GM19043 (cell line): Measurements from ENCODE around the gene CADPS2.

Source experiments
- ATAC-seq: cut with Tn5 transposase; IDR thresholded peaks from one replicate; pipeline ENCODE4 v1.9.1; 2021; ENCODE audit warnings: low read depth; ENCODE audit not compliant: unreplicated experiment

CADPS2 gene

GRCh38 chr7:122412883-122413282 lies 473.4 kb downstream of the CADPS2 start:
- ATAC-seq: no peak

- ATAC-seq: no peak
Observed at GRCh38 chr7:122412441-122412840, 473.8 kb downstream of the CADPS2 start.

- no peak for ATAC-seq
Observed at GRCh38 chr7:122407195-122407594, 479.1 kb downstream of the CADPS2 start.

- ATAC-seq: no peak
Observed at GRCh38 chr7:122403113-122403512, 483.1 kb downstream of the CADPS2 start.

GRCh38 chr7:122402235-122402634 lies 484.0 kb downstream of the CADPS2 start:
- no peak for ATAC-seq

GRCh38 chr7:122397381-122397780 lies 488.9 kb downstream of the CADPS2 start:
- ATAC-seq: no peak

- no peak for ATAC-seq
Observed at GRCh38 chr7:122394512-122394911, 491.7 kb downstream of the CADPS2 start.

GRCh38 chr7:122384528-122384927 lies 501.7 kb downstream of the CADPS2 start:
- ATAC-seq: no peak

- ATAC-seq: peak; percentile 77
Observed at GRCh38 chr7:122383934-122384333, 502.3 kb downstream of the CADPS2 start.

GRCh38 chr7:122380992-122381391 lies 505.3 kb downstream of the CADPS2 start:
- no peak for ATAC-seq

- ATAC-seq: no peak
Observed at GRCh38 chr7:122379491-122379890, 506.8 kb downstream of the CADPS2 start.

- no peak for ATAC-seq
Observed at GRCh38 chr7:122369756-122370155, 516.5 kb downstream of the CADPS2 start.

GRCh38 chr7:122364761-122365280 lies 521.4 kb downstream of the CADPS2 start:
- no peak for ATAC-seq

- no peak for ATAC-seq
Observed at GRCh38 chr7:122363144-122363543, 523.1 kb downstream of the CADPS2 start.

- no peak for ATAC-seq
Observed at GRCh38 chr7:122362473-122362872, 523.8 kb downstream of the CADPS2 start.

- no peak for ATAC-seq
Observed at GRCh38 chr7:122354656-122355055, 531.6 kb downstream of the CADPS2 start.

- no peak for ATAC-seq
Observed at GRCh38 chr7:122352454-122352853, 533.8 kb downstream of the CADPS2 start.

GRCh38 chr7:122350701-122351100 lies 535.6 kb downstream of the CADPS2 start:
- ATAC-seq: no peak

- ATAC-seq: no peak
Observed at GRCh38 chr7:122344303-122344620, 542.0 kb downstream of the CADPS2 start.

- ATAC-seq: no peak
Observed at GRCh38 chr7:122343601-122344302, 542.5 kb downstream of the CADPS2 start.

GRCh38 chr7:122340427-122340826 lies 545.8 kb downstream of the CADPS2 start:
- no peak for ATAC-seq

GRCh38 chr7:122339145-122339904 lies 546.9 kb downstream of the CADPS2 start:
- no peak for ATAC-seq
